ENCODE data around the gene PCDHAC2.

DNA sequence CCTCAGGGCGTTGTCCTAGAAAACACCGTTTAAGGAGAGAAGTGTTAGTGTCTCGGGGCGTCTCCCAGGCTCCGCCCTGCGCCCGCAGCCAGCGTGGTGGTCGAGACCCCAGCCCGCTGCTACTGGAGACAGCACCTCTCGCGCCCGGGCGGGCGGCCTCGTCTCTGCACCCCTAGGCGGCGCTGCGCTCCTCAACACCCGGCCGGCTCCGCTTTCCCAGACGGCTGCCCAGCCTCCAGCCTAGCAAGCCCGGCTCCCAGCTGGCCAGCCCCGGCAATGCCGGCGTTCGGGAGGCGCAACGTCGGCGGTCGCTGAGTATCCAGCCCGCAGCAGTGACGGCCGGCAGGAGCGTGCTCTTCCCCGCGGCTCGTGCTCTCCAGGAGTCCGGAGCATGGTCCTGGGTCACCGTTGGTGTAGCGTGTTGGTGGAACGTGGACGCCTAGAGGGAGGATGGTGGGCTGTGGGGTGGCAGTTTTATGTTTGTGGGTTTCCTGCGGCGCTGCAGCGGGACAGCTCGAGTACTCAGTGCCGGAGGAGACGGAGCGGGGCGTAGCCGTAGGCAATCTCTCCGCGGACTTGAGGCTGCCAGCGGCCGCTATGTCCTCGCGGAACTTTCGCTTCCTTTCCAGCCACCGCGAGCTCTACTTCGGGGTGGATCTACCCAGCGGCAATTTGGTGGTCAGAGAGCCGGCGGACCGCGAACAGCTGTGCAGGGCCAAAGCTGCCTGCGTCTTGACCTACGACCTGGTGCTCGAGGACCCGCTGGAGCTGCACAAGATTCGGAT is 39.6 kb upstream of the PCDHAC2 start:
- TF ChIP-seq, protein P1, sequence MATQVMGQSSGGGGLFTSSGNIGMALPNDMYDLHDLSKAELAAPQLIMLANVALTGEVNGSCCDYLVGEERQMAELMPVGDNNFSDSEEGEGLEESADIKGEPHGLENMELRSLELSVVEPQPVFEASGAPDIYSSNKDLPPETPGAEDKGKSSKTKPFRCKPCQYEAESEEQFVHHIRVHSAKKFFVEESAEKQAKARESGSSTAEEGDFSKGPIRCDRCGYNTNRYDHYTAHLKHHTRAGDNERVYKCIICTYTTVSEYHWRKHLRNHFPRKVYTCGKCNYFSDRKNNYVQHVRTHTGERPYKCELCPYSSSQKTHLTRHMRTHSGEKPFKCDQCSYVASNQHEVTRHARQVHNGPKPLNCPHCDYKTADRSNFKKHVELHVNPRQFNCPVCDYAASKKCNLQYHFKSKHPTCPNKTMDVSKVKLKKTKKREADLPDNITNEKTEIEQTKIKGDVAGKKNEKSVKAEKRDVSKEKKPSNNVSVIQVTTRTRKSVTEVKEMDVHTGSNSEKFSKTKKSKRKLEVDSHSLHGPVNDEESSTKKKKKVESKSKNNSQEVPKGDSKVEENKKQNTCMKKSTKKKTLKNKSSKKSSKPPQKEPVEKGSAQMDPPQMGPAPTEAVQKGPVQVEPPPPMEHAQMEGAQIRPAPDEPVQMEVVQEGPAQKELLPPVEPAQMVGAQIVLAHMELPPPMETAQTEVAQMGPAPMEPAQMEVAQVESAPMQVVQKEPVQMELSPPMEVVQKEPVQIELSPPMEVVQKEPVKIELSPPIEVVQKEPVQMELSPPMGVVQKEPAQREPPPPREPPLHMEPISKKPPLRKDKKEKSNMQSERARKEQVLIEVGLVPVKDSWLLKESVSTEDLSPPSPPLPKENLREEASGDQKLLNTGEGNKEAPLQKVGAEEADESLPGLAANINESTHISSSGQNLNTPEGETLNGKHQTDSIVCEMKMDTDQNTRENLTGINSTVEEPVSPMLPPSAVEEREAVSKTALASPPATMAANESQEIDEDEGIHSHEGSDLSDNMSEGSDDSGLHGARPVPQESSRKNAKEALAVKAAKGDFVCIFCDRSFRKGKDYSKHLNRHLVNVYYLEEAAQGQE (IDR thresholded peaks at IDR 0.05; ENCODE audit: low read depth) = no peak
- TF ChIP-seq RAD21 (IDR thresholded peaks at IDR 0.05; ENCODE audit: low read depth) (peak; percentile 36; the same call in 1 of the 2 replicates), EP300 (IDR thresholded peaks at IDR 0.05; ENCODE audit: borderline replicate concordance) (no peak), YY1 (IDR thresholded peaks at IDR 0.05; ENCODE audit: low read depth) (no peak)
- TF ChIP-seq, protein P2, sequence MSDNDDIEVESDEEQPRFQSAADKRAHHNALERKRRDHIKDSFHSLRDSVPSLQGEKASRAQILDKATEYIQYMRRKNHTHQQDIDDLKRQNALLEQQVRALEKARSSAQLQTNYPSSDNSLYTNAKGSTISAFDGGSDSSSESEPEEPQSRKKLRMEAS (IDR thresholded peaks at IDR 0.05) = no peak

All from Ishikawa (cell line).